Spleen (tissue), 7 donors: ENCODE measurements around the gene RANBP17.

Experiments used
- POLR2A ChIP-seq, 3 donors: fragments of 450-650 bp; IDR thresholded peaks; one replicate each; pipeline ENCODE4 v1.5.1; 2017; ENCODE audit warnings: antibody characterized with exemption in 3 of 3, mild to moderate bottlenecking in 1 of 3
- POLR2AphosphoS5 ChIP-seq, 3 donors: sonication (generic); formaldehyde crosslinking; IDR thresholded peaks; one replicate each; pipeline ENCODE4 v1.5.1; 2017; ENCODE audit warnings: antibody characterized with exemption in 3 of 3
- TF ChIP-seq, protein P1 (sequence below), 11 experiments: fragments of 200-600 bp in 7 of 11; fragments of 450-650 bp in 4 of 11; sonication (generic) in 4 of 11; IDR thresholded peaks in 8 of 11; conservative IDR thresholded peaks in 3 of 11; 1 replicate in 7 of 11; 2 replicates in 4 of 11; pipeline versions ENCODE4 v1.4.0 to v1.8.0; 2016 to 2021; ENCODE audit warnings: antibody characterized with exemption in 11 of 11, inconsistent platforms in 4 of 11, mild to moderate bottlenecking in 1 of 11
- donor health status: DM: no; HTN: no; CAD: no; lungs with moderate emphysema.
- donor health status: DM: no; HTN: no; CAD: no.
- donor health status: DM: no; HTN: no; CAD: no.

DNA sequence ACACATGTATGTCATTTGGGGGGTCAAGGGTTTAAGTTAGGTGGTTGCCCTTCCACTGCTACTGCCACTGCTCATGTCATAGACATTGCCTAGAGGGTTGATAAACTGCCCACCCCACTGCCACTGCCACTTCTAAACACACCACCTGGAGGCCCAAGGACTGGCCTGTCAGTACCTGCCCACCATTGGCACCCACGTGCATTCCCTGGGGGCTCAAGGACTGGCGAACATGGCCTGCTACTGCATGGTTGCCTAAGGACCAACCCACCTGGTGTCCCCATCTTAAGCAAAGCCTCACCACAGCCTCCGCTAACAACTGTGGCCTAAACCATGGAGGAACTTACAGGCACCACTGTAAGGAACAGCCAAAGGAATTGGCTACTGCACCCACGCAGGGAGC lies 261.6 kb downstream of the RANBP17 start:
- TF ChIP-seq, protein P1, sequence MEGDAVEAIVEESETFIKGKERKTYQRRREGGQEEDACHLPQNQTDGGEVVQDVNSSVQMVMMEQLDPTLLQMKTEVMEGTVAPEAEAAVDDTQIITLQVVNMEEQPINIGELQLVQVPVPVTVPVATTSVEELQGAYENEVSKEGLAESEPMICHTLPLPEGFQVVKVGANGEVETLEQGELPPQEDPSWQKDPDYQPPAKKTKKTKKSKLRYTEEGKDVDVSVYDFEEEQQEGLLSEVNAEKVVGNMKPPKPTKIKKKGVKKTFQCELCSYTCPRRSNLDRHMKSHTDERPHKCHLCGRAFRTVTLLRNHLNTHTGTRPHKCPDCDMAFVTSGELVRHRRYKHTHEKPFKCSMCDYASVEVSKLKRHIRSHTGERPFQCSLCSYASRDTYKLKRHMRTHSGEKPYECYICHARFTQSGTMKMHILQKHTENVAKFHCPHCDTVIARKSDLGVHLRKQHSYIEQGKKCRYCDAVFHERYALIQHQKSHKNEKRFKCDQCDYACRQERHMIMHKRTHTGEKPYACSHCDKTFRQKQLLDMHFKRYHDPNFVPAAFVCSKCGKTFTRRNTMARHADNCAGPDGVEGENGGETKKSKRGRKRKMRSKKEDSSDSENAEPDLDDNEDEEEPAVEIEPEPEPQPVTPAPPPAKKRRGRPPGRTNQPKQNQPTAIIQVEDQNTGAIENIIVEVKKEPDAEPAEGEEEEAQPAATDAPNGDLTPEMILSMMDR (IDR thresholded peaks at IDR 0.05 in 8 of 11, conservative IDR thresholded peaks at IDR 0.05 in 3 of 11): no peak
- TF ChIP-seq POLR2AphosphoS5 (IDR thresholded peaks at IDR 0.05) (no peak), POLR2A (IDR thresholded peaks at IDR 0.05) (no peak)
